T-helper 1 cell treated with Interleukin-12 subunit alpha and Interleukin-12 subunit beta and Interleukin-4 antibody, amounts not matched to agents 30 ng/mL and 1 ng/mL, for 36 hours (primary cell): ENCODE data around the gene AP2A2. TPM values are rescaled to one million over a fixed set of nuclear protein-coding genes. Genes with fewer than 3 reads are reported as not detected.

Experiments
- intact Hi-C: fragments of 100-400 bp; cut with micrococcal nuclease; formaldehyde crosslinking; loops from one replicate; pipeline ENCODE4 v1.15.1; 2024
- total RNA-seq: library from RNA; stranded (reverse); gene quantifications from 2 replicates; pipeline ENCODE4 v1.2.3, GENCODE V29; 2022

Gene AP2A2
- total RNA-seq, 1 donor from 2014 or later = 69.7 TPM

DNA sequence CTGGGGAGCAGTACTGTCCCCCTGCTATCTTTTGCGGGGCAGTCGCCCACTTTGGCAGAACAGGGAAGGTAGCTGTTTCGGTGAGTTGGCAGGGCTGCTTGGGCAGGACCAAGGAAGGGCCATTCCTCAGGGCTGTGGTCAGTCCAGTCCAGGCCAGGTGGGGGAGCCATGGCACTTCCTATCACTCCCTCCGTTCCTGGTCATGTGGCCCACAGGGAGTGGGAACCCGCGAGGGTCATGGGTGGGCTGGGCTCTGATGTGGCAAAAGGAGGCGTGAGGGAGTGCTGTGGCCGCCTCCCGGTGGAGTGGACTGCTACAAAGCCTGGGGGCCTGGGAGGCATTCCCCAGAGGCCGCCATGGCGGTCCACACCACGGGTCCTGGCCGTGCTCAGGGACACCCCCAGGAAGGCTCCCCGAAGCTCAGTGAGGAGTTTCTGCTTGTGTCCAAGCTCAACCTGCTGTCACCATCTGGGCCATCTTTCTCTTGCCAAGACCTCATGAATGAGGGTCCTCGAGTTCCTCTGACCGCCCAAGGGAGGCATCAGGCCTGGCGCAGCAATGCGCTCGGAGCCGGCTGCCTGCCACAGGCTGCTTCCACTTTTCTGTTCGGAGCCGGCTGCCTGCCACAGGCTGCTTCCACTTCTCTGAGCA is 27.0 kb upstream of the AP2A2 start:
- intact Hi-C loops = no loop called here

DNA sequence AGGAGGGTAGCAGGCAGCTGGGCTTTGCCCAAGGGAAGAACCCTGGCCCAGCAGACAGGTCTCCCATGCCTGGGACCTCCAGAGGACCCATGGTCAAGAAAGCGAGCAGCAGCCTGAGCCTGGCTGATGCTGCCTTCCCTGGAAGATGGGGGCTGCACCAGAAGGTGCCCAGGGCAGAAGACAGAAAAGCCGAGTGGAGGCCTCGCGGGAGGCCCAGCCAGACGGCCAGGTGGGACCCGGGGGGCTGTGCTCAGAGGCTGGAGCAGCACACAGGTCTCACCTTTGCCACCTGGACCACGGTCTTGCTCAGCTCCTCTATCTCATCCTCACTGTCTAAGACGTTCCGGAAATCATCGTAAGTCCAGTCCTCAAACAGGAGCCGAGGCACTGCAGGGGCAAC is 25.9 kb upstream of the AP2A2 start:
- intact Hi-C loops = no loop called here

DNA sequence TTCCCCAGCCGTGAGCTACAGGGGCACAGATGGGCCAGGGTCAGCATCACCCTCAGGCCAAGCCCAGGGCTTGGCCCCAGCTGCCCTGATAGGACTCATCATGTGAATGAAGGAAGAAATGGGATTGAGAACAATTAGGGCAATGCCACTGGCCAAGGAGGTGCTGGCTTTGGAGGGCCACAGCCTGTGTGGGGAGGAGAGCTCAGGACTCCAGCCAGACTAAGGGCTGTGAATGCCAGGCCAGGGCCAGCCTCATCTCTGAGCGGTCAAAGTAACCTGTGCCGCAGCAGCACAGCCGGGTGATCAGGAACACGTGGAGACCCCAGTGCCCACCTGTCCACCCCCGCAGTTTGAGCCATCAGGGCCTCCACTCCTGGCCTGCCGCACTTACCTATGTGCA is 25.1 kb upstream of the AP2A2 start:
- intact Hi-C loops = no loop called here

- intact Hi-C loops = no loop called here
Observed at GRCh38 chr11:901452-902061, 24.1 kb upstream of the AP2A2 start.

- intact Hi-C loops = no loop called here
Observed at GRCh38 chr11:904380-904779, 21.3 kb upstream of the AP2A2 start.

GRCh38 chr11:905952-906351 is 19.7 kb upstream of the AP2A2 start:
- intact Hi-C loops = no loop called here

DNA sequence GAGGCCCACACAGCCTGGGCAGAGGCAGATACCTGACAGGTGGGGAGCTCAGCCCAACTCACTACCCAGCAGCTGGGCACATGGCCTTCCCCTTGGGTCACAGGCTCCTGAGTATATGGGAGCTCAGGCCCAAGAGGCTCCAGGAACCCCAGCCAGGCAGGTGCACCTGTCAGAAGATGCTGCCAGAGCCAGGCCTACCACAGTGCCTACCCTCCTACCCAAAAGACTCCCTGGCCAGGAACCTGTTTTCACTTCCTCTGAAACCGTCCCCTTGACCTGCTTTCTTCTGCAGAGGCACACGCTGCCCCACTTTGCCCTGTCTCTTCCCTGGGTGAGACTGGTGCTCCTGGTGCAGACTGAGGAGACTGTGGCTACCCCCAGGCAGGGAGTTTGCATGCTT is 18.0 kb upstream of the AP2A2 start:
- intact Hi-C loops = no loop called here

DNA sequence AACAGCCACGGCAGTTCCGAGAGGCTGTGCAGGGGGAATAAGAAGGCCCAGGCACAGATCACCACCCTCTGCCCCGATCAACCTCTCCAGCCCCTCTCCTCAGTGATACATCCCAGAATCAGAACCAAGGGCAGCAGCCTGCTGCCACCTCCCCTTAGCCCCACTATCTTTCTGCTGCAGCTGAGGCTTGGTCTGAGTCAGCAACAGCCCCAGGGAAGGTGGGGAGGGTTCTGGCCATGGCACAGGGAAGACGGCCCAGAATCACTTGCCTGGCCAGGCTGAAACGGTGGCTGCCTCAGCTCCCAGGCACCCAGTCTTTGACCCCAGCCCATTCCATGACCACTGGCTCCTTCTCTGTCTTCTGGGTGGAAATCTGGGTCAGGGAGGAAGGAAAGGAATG is 17.4 kb upstream of the AP2A2 start:
- intact Hi-C loops = no loop called here

DNA sequence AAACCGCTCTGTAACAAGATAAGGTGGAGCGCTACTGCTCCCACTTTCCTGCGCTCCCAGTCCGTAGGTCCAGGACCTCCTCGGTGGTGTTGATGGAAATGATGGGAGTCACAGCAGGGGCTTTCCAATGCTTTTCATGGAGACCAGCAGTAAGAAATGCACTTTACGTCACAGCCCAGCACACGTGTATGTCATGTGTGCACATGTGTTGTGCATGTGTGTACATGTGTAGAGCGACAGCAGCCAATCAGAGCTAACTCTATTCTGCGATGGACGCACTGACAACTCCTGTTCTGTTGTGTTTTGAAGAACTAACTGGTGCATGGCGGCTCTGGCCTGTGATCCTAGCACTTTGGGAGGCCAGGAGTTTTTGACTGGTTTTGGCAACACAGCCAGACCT is 16.3 kb upstream of the AP2A2 start:
- intact Hi-C loops = no loop called here

DNA sequence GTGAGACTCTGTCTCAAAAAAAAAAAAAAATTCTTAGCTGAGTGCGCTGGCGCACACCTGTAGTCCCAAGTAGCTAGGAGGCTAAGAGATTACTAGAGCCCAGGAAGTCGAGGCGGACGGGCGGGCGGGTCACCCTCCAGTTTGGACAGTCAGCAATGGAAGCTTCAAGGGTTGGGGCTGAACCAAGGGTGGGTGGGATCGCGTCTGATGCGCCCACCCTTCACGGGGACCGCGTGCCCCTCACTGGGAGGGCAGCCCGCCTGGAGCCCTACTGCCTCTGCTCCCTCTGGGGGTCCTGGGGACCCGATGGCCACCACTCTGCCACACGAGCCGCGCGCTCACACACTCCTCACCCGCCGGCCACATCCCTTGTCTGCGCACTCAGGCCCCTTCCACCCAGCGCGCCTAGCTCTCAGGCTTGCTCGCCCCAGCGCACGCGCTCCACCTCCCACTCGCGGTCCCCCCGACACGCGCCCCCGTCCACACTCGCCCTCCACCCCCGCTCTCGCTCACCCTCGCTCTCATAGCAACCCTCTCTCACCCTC is 15.6 kb upstream of the AP2A2 start:
- intact Hi-C loops = loop anchor here (1.0 to 5.0 kb wide), 3 partner anchors 141 to 352 kb away; partner anchors contain the start of genes DEAF1 and TMEM80

GRCh38 chr11:910589-911030 is 15.1 kb upstream of the AP2A2 start, which contains the start of gene CHID1:
Gene CHID1 (minus strand): TSS chr11:910810. CDS start chr11:904816, 5,994 bp downstream.
- intact Hi-C loops = loop anchor here (1.0 to 5.0 kb wide), 5 partner anchors 15 to 352 kb away; partner anchors contain the start of genes AP2A2, DEAF1, POLR2L and TMEM80

GRCh38 chr11:911031-911889 is 14.4 kb upstream of the AP2A2 start:
- intact Hi-C loops = loop anchor here (1.0 to 5.0 kb wide), 4 partner anchors 14 to 351 kb away; partner anchors contain the start of genes AP2A2, DEAF1, POLR2L and TMEM80

DNA sequence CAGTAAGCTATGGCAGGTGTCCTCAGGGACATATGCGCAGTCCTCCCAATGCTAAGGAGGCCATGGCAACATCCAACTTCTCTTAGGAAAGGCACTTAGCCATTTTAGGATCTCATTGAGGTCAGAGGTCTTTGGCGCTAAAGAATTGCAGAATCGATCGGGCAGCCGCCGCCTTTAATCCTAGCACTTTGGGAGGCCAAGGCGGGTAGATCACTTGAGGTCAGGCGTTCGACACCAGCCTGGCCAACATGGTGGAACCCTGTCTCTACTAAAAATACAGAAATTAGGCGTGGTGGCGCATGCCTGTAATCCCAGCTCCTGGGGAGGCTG is 13.8 kb upstream of the AP2A2 start:
- intact Hi-C loops = loop anchor here (1.0 to 5.0 kb wide), 4 partner anchors 13 to 350 kb away; partner anchors contain the start of genes AP2A2, DEAF1, POLR2L and TMEM80

- intact Hi-C loops = loop anchor here (5.0 kb wide), 2 partner anchors 215 to 350 kb away; partner anchors contain the start of genes DEAF1 and TMEM80
Observed at GRCh38 chr11:912266-912665, 13.4 kb upstream of the AP2A2 start.

GRCh38 chr11:913043-913442 is 12.6 kb upstream of the AP2A2 start:
- intact Hi-C loops = loop anchor here (5.0 kb wide), 2 partner anchors 216 to 349 kb away; partner anchors contain the start of genes DEAF1 and TMEM80

DNA sequence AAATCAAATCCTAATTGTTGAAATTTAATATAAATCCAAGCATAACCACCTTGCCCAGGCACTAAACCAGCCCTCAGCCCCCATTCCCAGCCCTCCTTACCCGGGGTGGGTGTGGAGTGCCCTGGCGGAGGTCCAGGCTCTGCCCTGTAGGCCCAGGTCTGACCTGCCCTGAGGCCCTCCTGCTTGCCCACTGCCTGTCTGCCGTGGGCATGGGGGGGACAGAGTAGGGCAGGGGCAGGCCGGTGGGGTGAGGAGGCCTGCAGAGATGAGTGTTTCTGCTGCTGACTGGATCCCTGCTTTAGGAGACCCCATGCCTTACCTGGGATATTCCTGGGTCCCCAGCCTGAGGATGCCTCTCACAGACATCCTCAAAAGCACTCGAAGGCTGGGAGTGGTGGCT is 11.5 kb upstream of the AP2A2 start:
- intact Hi-C loops = loop anchor here (5.0 kb wide), 2 partner anchors 217 to 348 kb away; partner anchors contain the start of genes DEAF1 and TMEM80

- intact Hi-C loops = loop anchor here (5.0 kb wide), 2 partner anchors 218 to 347 kb away; partner anchors contain the start of genes DEAF1 and TMEM80
Observed at GRCh38 chr11:914747-915501, 10.7 kb upstream of the AP2A2 start.

DNA sequence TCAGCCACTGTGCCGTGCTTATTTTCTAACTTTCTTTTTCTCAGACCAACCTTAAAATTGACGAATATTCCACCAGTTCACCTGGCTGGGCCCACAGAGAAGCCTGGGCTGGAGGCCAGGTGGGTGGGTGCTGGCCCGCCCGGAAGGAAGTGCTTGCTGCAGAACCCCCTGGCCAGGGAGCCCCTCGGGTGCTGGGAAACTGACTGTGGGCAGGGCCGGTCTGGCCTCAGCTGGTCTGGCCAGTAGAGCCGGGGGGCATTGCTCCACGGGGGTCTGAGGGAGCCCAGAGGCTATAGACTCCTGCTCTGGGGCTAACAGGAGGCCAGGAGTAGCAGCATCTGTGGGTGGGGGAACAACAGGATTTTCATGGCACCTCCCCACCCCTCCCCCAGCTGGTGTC is 8.2 kb upstream of the AP2A2 start:
- intact Hi-C loops = no loop called here

- intact Hi-C loops = no loop called here
Observed at GRCh38 chr11:921921-922678, 3.6 kb upstream of the AP2A2 start.
